Endometrial microvascular endothelial cells (primary cell): Measurements from ENCODE around the gene USP2. TPM values are rescaled to one million over a fixed set of nuclear protein-coding genes. Genes with fewer than 3 reads are reported as not detected.

Experiments
- in situ Hi-C: cut with HindIII; loops from 2 replicates; pipeline ENCODE4 v1.10.0; 2017; ENCODE audit warnings: low sequenced_read_pairs, low pct_unique_long_range_greater_than_20kb; ENCODE audit errors: inconsistent ontology term
- total RNA-seq: library from RNA; depleted of rRNA; stranded (reverse); fragments of >200 nt; gene quantifications from one replicate; pipeline ENCODE4 v1.2.3, GENCODE V29; 2015; ENCODE audit errors: inconsistent ontology term

Gene USP2
- total RNA-seq, 1 donor from 2014 or later = not detected

GRCh38 chr11:119369132-119369925, 12.2 kb downstream of the USP2 start:
- in situ Hi-C loops = no loop called here

- in situ Hi-C loops = no loop called here
Measured at GRCh38 chr11:119368121-119369034, 13.1 kb downstream of the USP2 start.

- in situ Hi-C loops = no loop called here
Measured at GRCh38 chr11:119367661-119368120, 13.8 kb downstream of the USP2 start.

DNA sequence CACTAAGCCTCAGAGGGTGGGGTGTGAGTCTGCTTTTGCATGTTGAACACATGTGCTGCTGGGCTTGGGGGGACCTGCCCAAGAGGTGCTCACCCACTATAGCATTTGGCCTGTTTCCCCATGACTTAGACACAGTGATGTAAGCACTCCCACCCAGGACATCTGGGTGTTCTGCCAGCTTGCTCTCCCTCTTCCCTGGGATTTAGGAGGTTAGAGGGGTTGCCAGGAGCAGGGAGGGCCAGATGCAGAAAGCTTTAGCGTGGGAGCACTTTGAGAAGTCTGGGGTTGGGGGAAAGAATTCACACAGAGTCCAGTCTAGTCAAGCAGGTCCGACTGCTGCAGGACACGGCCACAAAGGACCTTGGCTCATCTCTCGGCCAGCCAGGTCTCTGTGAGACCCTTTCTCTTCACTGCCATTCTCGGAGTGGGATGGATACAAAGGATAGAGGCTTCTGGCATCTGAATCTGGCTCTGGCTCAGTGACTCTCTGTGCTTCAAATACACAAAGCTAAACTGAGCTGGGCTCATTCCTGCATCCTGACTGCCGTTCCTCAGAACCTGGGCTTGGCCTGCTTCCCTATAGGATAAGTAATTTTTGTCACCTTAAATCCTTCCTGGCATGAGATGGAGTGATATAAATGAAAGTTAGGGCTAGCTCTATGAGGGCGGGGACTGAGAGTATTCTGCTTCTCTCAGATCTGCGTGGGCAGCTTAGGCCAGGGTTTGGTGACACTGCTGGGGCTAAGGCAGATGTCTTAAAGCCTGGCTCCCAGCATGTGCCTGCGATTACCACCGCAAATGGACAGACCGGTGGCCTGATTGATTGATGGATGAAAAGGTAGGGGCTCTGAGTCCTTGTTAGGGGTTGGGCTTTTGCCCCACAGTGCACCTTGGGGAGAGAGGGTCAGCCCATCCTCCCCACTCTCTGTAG, 14.5 kb downstream of the USP2 start:
- in situ Hi-C loops = no loop called here

DNA sequence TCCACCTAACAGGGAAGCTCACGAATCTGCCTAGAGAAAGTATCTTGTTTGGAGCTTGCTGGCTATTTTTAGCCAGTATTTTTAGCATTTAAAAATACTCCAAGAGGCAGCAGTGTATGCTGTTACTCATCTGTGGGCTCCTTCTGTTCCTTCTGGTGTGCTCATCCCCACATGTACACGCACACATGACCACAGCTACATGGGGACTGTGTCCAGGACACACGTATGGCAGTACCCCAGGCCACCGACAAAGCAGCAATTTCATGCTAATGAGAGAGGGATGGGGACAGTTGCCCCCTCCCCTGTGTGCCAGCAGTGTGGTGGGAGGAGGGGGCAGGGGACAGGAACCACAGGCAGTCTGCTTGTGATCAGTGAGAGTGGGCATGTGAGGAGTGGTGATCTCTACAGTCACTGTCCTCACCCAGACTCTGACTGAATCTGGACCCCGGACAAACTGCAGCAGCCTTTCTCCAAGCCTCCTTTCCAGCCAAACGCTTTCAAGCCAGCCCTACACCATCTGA, 16.4 kb downstream of the USP2 start:
- in situ Hi-C loops = no loop called here

DNA sequence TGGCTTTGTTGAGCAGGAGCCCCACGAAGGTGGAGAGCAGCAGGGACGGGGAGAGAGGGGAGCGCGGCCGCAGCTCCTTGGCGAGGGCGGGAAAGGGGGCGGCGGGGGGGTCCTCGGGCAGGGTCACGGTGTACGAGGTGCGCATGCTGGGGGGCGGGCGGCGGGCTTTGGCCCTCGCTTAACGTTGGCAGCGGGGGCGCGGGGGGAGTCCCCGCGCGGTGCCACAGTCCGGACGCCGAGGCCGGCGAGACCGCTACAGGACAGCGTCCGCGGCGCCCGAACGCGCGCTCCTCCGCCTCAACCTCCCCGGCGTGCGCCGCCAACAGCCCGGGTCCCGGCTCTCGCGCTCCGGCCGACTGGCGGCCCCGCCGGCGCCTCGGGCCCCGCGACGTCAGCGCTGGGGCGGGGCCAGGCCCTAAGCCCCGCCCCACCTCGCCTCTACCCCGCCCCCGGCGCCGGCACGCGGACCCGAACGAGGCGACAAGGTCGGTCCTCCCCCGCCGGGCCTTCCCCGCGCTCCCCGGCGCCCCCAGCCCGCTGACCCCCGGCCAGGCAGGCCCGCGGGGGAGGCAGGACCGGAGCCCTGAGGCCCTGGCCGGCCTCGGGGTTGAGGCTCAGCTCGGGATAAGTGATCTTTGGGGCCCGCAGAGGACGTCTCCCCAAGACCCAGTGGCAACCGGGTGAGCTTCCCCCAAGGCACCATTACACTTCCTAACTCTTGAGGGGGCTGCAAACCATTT, 17.5 kb downstream of the USP2 start:
- in situ Hi-C loops = no loop called here

DNA sequence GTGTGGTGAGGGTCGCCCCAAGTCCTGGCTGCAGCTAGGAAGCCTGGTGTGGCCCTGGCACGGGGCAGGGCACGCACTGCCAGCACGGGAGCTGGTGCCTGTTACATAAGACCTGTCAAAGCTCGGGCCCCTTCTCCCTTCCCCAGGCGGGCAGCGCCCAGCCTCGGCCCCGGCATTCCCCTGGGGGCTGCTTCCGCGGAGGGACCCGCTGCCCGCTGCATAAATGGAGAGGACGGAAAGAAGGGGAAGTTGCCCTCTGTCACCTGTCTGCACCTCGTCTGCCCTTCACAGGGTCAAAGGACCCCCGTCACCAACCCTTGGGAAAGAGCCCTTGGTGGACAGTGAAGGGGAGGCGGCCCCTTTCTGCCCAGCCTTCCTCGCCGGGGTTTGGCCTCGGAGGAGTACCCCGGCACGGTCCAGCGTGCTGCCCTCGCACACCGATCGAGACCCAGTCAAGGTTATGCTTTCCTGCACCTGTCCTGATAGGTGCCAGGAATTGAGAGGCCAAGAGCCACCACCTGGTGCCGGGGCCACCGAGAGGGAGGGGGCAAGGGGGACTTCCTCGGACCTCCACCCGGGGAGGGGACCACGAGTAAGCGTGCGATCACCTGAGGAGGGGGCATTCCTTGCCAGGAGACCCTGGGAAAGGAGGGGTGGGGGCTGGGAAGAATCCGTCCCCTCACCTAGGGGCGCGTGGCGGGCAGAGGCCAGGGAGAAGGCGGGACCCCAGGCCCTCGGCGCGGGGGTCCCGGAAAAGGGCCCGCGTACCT, 18.2 kb downstream of the USP2 start:
- in situ Hi-C loops = no loop called here

GRCh38 chr11:119362741-119363080, 18.8 kb downstream of the USP2 start:
- in situ Hi-C loops = no loop called here

GRCh38 chr11:119361941-119362725, 19.4 kb downstream of the USP2 start:
- in situ Hi-C loops = no loop called here

GRCh38 chr11:119361056-119361787, 20.3 kb downstream of the USP2 start:
- in situ Hi-C loops = no loop called here

- in situ Hi-C loops = no loop called here
Measured at GRCh38 chr11:119359365-119360214, 21.9 kb downstream of the USP2 start.

- in situ Hi-C loops = no loop called here
Measured at GRCh38 chr11:119357074-119357473, 24.4 kb downstream of the USP2 start.

GRCh38 chr11:119356349-119357031, 25.0 kb downstream of the USP2 start:
- in situ Hi-C loops = no loop called here

DNA sequence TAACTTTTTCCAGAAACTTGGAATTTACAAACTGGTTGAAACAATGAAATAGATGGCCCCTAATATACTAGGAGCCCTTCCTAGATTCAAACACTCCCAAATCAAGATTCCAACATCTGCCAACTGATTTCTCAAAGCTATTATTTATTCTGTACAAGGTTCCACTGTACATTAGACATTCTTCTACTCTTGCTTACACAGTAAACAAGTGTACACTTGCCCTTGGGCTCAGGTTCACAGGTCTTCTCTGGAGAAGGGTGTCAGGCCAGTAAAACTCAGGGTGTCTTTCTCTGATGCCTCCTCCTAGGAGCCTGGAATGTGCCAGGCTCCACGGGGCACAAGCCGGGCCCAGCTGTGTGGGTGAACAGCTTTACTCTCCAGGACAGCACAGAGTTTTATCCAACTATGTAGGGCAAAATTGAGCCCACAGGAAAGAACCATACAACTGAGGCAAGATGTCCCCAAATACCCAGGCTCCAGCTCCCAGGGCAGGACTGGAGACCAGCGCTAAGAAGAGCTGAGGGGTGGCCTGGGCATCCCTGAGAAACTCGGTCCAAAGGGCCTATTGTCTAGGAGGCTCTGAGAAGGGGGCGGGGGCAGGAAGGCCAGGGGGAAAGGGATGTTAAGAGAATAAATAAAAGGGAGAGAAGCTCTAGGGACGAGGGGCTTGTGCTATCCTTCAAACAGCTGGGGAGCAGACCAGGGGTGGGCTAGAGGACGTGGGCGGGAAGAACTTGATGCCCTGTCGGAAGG, 26.2 kb downstream of the USP2 start:
- in situ Hi-C loops = no loop called here
